ENCODE data around the gene MFSD6.

DNA sequence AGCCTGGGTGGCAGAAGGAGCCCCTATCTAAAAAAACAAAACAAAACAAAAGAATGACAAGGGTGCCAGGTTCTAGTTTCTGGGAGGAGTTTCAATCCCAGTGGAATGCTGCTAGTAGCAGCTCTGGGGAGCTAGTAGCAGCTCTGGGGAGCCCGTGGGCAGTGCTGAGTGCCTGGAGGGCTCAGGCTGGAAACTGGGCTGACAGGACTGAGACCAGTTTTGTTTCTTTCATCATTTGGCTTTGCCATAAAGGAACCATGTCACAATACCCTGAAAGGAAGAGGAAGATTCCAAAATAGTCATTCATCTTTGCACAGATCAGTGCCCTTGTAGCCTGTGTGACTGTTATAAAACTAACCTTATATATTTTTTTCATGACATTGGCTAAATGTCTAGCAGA lies 10.6 kb downstream of the MFSD6 start:
- TF ChIP-seq, protein P1, sequence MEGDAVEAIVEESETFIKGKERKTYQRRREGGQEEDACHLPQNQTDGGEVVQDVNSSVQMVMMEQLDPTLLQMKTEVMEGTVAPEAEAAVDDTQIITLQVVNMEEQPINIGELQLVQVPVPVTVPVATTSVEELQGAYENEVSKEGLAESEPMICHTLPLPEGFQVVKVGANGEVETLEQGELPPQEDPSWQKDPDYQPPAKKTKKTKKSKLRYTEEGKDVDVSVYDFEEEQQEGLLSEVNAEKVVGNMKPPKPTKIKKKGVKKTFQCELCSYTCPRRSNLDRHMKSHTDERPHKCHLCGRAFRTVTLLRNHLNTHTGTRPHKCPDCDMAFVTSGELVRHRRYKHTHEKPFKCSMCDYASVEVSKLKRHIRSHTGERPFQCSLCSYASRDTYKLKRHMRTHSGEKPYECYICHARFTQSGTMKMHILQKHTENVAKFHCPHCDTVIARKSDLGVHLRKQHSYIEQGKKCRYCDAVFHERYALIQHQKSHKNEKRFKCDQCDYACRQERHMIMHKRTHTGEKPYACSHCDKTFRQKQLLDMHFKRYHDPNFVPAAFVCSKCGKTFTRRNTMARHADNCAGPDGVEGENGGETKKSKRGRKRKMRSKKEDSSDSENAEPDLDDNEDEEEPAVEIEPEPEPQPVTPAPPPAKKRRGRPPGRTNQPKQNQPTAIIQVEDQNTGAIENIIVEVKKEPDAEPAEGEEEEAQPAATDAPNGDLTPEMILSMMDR (IDR thresholded peaks at IDR 0.05) = no peak
- TF ChIP-seq POLR2A (IDR thresholded peaks at IDR 0.05) = no peak
